ENCODE data around the gene ISOC1. TPM values are rescaled to one million over a fixed set of nuclear protein-coding genes. Genes with fewer than 3 reads are reported as not detected.

ISOC1 gene
- total RNA-seq (2022; extraction: Qiagen RNA extraction; ENCODE audit: low read depth), result 13.5 to 19.3 TPM (median 18.1 TPM) in 5 replicates

GRCh38 chr5:129094087-129094923 lies at the start of gene ISOC1:
ISOC1 (plus strand) TSS chr5:129094749; CDS start chr5:129094767, 18 bp downstream.

Other genes starting within 250 kb of the ISOC1 start
- not detected in 5 replicates for gene SLC27A6, start 129.3 kb upstream of the ISOC1 start, total RNA-seq (2022; extraction: Qiagen RNA extraction; ENCODE audit: low read depth)

Data from A549 treated with RU486 at 1 μM for 4 hours (cell line).